NCI-H1092 (cell line): Measurements from ENCODE around the gene GARIN5A.

Experiments used
- DNase-seq: peaks from one replicate; lab custom pipeline; 2025; lab: John Stamatoyannopoulos, UW

Gene GARIN5A

DNA sequence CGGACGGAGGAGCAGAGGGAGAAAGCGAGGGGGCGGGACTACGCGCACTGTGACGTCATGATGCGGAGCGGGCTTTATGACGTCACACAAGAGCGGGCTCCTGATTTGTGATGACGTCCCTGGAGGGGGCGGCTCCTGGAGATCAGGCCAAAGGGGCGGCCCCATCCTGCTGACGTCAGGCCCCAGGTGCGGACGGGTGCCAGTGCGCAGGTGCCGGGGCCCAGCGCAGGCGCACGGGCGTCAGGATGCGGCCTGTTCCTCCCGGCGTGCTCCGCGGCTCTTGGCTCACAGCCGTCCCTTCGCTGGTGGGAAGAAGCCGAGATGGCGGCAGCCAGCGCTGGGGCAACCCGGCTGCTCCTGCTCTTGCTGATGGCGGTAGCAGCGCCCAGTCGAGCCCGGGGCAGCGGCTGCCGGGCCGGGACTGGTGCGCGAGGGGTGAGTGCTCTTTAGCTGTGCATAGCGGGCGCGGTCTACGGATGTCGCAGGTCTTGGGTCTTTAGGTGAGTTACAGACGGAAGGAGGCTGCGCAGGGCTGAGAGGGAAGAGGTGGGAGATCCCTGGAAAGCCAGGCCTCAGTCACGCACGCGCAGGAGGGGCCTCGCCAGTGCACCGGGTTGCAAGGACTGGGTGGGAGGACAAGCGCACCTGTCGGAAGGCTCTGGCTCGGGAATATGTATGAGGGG is at the start of gene GARIN5A, which contains the start of gene EMC10:
Gene GARIN5A, minus strand, starts transcription at position 625 of the 683 bp plus-strand sequence. Its CDS starts 460 bp downstream, at position 165.
Gene EMC10, plus strand, starts transcription at position 284 of the 683 bp plus-strand sequence. Its CDS starts 38 bp downstream, at position 322.
- peak; percentile 84 for DNase-seq

DNA sequence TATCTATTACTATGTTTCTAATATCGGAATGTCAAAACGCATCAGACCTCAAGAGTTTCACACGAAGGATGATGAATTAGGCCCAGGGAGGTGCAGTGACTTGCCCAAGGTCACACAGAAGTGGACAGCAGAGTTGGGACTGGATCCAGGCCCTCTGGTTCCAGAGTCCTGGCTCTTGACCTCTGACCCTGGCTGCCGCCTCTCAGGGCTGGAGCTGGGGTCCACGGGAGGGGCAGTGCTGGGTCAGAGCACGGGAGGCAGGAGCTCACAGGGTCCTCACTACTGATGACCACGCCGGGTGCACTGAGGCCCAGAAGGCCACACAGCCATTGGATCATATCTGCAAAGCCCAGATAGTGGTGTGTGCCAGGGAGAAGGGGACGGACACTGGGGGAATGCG is 46.2 kb upstream of the GARIN5A start:
- DNase-seq = no peak

DNA sequence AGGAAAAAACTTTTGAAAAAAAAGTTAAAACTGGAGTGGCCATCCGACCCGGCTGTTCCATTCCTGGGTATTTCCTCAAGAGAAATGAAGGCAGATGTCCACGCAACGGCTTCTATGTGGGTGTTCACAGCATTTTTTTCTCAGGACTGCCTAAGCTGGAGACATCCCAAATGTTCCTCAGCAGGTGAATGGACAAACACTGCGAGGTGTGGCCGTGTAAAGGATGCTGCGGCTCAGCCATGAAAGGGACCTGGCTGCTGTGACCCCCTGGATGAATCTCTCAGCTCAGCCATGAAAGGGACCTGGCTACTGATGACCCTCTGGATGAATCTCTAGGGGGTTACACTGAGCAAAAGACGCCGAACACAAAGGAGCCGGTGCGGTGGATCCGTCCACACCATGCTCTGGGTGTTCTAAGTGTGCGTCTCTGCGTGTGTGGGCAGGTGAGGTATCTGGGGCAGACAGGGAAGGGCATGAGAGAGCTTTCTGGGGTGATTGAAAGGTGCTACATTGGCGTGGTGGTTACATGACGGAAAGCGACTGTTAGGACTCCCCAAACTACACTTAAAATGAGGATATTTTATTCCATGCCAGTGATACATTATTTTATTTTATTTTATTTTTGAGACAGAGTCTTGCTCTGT is 44.3 kb upstream of the GARIN5A start:
- no peak for DNase-seq

DNA sequence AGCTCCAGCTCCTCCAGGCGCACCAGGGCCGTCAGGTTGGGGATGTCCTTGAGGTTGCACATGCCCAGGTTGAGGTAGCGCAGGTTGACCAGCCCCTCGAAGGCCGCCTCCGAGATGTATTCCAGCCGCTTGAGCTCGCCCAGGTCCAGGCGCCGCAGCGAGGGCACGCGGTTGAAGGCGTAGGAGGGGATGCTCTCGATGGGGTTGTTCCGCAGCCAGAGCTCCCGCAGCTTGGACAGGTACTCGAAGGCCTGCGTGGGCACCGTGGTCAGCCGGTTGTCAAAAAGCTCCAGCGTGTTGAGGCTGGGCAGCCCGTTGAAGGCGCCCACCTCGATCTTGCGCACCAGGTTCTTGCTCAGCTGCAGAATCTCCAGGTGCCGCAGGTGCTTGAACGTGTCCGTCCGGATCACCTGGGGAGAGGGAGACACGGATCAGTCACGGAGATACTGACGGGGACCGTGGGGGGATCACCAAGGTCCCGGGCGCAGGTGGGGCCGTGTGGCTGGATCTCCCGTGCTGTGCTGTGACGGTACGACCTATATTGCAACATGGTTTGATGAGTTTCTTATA is 42.4 kb upstream of the GARIN5A start:
- DNase-seq = no peak

- DNase-seq = no peak
Observed at GRCh38 chr19:50518091-50519005, 41.7 kb upstream of the GARIN5A start.

DNA sequence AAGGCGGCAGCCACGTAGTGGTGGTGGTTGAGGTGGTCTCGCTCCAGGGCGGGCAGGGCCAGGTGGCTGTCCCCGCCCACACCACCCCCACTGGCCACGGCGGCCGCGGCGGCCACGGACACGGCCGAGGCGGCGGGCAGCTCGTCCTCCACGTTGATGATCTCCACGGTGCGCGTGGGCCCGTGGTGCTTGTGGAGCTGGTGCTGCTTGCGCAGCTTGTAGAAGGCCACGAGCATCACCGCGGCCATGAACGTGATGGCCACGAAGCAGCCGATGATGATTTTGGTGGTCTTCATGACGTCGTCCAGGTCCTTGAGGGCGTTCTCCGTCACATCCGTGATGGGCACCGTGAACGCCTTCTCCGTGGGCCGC is 41.0 kb upstream of the GARIN5A start:
- DNase-seq = no peak

DNA sequence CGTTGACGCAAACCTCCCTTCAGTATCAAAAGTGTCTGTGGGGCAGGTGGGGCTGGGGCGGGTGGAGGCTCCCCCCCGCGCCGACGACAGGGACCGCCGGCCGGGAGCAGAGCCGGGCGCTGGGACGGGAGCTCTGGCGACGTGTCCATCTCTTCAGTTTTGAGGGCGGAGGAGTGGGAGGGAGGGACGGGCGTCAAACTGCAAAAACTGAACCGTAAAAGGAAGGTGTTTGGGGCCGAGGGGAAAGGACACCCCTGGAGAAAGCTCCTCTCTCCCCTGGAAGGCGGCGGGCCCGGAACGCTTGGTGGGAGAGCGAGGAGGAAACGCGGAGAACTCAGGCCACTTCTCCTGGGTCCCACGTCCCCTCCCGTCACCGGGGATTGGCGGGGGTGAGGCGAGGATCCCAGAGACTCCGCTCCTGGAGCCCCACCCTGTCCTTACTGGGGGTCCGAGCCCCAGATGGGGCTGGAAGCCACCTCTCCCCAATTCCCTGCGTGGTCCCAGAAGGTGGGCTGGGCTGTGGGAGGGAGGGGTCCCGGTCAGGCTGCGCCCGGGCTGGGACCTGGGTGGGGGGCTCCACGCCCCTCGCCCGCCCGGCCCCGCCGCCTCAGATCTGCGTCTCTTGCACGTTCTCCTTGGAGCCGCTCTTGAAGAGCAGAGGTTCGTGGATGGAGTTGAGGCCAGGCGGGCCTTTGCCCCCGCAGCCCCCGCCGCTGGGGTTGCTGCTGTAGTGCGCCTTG is 40.5 kb upstream of the GARIN5A start:
- DNase-seq = no peak

DNA sequence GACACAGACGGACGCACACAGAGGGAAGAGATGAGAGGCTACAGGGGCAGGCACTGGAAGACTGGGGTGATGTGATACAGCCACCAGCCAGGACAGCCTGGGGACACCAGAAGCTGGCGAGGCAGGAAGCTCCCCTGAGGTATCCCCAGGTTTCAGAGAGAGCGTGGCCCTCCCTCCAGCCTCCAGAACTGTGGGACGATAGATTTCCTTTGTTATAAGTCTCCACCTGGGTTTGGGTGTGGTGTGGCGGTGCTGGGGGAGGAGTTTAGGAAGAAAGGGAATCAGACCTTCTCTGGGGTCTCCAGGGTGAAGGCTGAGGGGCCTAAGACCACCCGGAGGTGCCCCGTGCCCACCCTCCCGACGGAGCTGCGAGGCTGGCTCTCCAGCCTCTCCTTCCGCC is 39.8 kb upstream of the GARIN5A start:
- DNase-seq = no peak

DNA sequence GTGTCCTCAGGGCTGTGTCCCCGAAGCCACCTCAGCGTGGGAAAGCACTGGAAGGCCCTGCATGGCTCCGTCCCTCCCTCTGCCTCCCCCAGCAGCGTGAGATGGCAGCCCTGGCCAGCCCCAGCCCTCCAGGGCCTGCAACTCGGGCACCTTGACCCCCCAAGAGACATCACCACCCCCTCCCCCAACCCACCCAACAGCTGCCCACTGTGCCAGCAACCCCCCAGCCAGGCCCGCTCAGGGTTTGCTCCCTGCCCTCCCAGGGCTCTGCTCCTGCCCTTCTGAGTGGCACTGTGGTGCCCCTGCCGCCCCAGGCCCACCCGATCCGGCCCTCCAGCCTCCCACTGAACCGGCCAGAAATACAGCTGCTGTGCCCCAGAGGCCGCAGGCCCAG is 38.5 kb upstream of the GARIN5A start:
- no peak for DNase-seq

GRCh38 chr19:50514346-50515167 is 37.9 kb upstream of the GARIN5A start:
- peak; percentile 75 for DNase-seq

- no peak for DNase-seq
Observed at GRCh38 chr19:50513746-50514345, 37.2 kb upstream of the GARIN5A start, which contains the start of gene ASPDH. ASPDH (minus strand) TSS chr19:50513913; CDS start chr19:50513823, 90 bp downstream.

DNA sequence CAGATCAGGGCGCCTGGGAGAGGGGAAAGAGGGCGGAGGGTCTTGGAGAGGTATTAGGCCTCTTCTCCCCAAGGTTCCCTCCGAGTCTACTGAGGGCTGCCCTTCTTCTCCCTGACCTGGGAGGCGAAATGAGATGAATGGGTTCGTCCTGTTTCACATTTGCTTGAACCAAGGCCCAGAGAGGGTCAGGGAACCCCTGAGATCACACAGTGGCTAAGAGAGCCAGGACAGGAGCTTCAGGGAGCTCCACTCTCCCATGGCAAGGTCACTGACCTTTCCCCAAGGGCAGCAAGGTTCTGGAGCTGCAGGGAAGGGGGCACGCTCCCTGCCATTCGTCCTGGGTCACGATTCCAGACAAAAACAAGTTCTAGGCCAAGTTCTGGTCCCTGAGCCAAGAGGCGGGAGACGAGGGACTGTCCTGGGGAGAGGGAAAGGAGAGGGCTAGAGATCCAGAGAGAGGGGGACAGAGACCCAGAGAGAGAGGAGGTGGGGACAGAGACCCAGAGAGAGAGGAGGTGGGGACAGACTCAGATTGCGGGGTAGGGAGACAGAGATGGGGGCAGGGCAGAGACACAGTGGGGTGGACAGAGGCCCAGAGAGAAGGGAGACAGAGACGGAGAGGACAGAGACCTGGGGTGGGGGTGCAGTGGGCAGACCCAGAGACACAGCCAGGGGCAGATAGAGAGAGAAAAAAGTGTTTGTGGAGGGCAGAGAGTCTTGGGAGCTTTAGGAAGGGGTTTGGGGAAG is 36.5 kb upstream of the GARIN5A start:
- no peak for DNase-seq

DNA sequence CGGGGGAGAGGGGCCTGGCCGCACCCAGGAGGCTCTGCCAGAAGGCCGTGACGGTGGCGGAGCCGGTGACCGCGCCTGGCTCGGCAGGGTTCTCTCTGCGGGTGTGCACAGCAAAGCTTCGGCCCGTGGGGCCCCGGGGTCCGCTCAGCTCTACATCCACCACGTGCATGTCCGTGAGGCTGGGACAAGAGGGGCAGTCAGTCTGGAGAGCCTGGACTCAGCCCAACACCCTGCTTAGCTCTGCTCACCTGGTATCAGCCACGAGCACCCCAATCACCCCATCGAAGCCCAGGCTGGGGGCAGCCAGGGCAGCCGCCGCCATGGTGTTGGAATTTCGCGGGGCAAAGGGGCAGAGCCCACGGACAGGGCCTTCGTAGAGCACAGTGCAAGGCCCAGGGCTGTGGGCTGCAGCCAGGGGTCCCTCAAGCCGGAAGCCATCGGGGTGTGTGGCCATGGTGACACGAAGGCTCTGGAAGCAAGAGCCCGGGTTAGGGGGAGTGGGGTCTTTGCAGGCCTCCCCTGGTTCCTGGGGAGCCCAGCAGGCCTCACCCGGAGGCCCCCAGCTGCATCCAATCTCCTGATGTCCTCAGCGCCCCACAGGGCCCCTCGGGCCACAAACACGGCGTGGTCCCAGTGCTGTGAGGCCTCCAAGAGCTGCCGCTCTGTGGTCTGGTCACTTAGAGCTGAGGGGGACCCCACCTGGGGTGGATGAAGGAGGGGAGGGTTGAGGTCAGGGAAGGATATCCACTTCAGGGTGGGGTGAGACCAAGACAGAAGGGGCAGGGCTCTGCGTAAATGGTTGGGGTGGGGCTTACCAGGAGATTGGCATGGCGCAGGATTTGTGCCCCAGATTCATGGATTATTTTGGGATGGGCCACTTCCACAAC is 35.7 kb upstream of the GARIN5A start:
- DNase-seq = no peak

GRCh38 chr19:50511069-50511822 is 34.6 kb upstream of the GARIN5A start, which contains the start of gene JOSD2:
JOSD2 (minus strand) TSS chr19:50511191; CDS start chr19:50510431, 760 bp downstream.
- DNase-seq = peak; percentile 95

DNA sequence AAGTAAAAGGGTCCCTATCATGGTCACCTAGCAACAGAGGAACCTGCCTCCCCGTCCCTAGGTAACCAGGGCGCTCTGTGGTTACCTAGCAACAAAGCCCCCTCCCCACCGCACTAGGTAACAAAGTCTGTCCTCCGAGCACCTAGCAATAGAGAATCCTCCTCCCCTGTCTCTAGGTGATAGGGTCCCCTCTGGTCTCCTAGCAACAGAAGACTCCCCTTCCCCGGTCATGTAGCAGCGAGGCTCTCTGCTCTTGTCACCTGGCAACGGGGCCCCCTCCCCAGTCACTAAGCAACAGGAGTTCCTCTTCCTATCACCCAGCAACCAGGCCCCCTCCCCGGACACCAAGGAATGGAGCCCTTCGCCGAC is 34.0 kb upstream of the GARIN5A start:
- DNase-seq = peak; percentile 73

- DNase-seq = no peak
Observed at GRCh38 chr19:50510121-50510670, 33.5 kb upstream of the GARIN5A start.

- no peak for DNase-seq
Observed at GRCh38 chr19:50509366-50509765, 32.7 kb upstream of the GARIN5A start.
